HepG2 (cell line): ENCODE data around the gene TTC23L. TPM values are rescaled to one million over a fixed set of nuclear protein-coding genes. Genes with fewer than 3 reads are reported as not detected.

Experiments used
- AGO1 ChIP-seq: fragments of 200-400 bp; formaldehyde crosslinking; IDR thresholded peaks from 2 replicates; pipeline ENCODE4 v1.6.1; 2017; ENCODE audit warnings: mild to moderate bottlenecking, low read depth, low read length, moderate library complexity; ENCODE audit not compliant: poor library complexity, severe bottlenecking
- AHR ChIP-seq: IDR thresholded peaks from 2 replicates; pipeline ENCODE4 v1.6.1; 2018; ENCODE audit warnings: missing genetic modification reagents, missing compliant biosample characterization
- ASH2L ChIP-seq: fragments of 300-600, 200-600 bp; sonication (generic); IDR thresholded peaks from 2 replicates; pipeline ENCODE4 v1.7.0; 2017; ENCODE audit warnings: low read depth, mild to moderate bottlenecking, moderate library complexity, mixed read lengths, low read length; ENCODE audit not compliant: insufficient read length
- CBX2 ChIP-seq, 2 experiments: fragments of 200-600 bp in 1 of 2; sonication (generic); formaldehyde crosslinking in 1 of 2; IDR thresholded peaks; 2 replicates each; pipeline versions ENCODE4 v1.7.0 to v1.8.1; 2018 to 2022; ENCODE audit warnings: low read depth in 2 of 2, low read length in 1 of 2, mild to moderate bottlenecking in 1 of 2, missing genetic modification reagents in 1 of 2
- ETV5 ChIP-seq: IDR thresholded peaks from 2 replicates; pipeline ENCODE4 v1.6.1; 2018; ENCODE audit warnings: missing biosample characterization, missing genetic modification reagents, inconsistent platforms, borderline replicate concordance
- GABPA ChIP-seq, 2 experiments: IDR thresholded peaks; 2 replicates each; pipeline ENCODE4 v1.6.1; 2011 to 2016; ENCODE audit warnings: low read depth in 2 of 2, low read length in 1 of 2, missing biosample characterization in 1 of 2, missing genetic modification characterization in 1 of 2
- KLF6 ChIP-seq: IDR thresholded peaks from 2 replicates; pipeline ENCODE4 v1.8.0; 2016; ENCODE audit warnings: missing biosample characterization, missing genetic modification reagents
- MAFF ChIP-seq: IDR thresholded peaks from 2 replicates; pipeline ENCODE4 v1.6.1; 2011; ENCODE audit warnings: low read depth, low read length, improper control_type of control experiment
- MBD4 ChIP-seq: IDR thresholded peaks from 2 replicates; pipeline ENCODE4 v1.6.1; 2012; ENCODE audit warnings: low read length, inconsistent platforms, borderline replicate concordance
- MEF2D ChIP-seq: sonication (generic); formaldehyde crosslinking; IDR thresholded peaks from 2 replicates; pipeline ENCODE4 v1.5.1; 2020; ENCODE audit warnings: mild to moderate bottlenecking, missing genetic modification reagents
- NFE2L1 ChIP-seq: sonication (generic); formaldehyde crosslinking; IDR thresholded peaks from 2 replicates; pipeline ENCODE4 v1.4.0; 2020; ENCODE audit warnings: missing genetic modification reagents, mild to moderate bottlenecking, borderline replicate concordance
- PAF1 ChIP-seq: IDR thresholded peaks from 2 replicates; pipeline ENCODE4 v1.6.1; 2016; ENCODE audit warnings: missing genetic modification reagents, missing compliant biosample characterization
- PHF8 ChIP-seq: sonication (generic); formaldehyde crosslinking; IDR thresholded peaks from 2 replicates; pipeline ENCODE4 v1.5.0; 2020; ENCODE audit warnings: missing genetic modification reagents
- POLR2A ChIP-seq, 2 experiments: IDR thresholded peaks; 2 replicates each; pipeline ENCODE4 v1.6.1; 2011; ENCODE audit warnings: low read depth in 2 of 2, low read length in 2 of 2, mild to moderate bottlenecking in 1 of 2, moderate library complexity in 1 of 2; ENCODE audit not compliant: insufficient read depth in 1 of 2
- PRMT3 ChIP-seq: sonication (generic); formaldehyde crosslinking; IDR thresholded peaks from 2 replicates; pipeline ENCODE4 v1.8.1; 2022; ENCODE audit warnings: low read depth, mild to moderate bottlenecking, moderate library complexity, missing genetic modification reagents, borderline replicate concordance
- ZC3H13 ChIP-seq: sonication (generic); formaldehyde crosslinking; IDR thresholded peaks from 2 replicates; pipeline ENCODE4 v1.8.1; 2023; ENCODE audit warnings: mild to moderate bottlenecking, missing genetic modification reagents, moderate library complexity
- ZFP82 ChIP-seq: sonication (generic); formaldehyde crosslinking; IDR thresholded peaks from 2 replicates; pipeline ENCODE4 v1.5.1; 2020; ENCODE audit warnings: mild to moderate bottlenecking, missing genetic modification reagents, borderline replicate concordance
- ZNF138 ChIP-seq: sonication (generic); formaldehyde crosslinking; IDR thresholded peaks from 2 replicates; pipeline ENCODE4 v1.5.0; 2020; ENCODE audit warnings: mild to moderate bottlenecking, low read depth, missing genetic modification reagents
- ZNF207 ChIP-seq: fragments of 450-650 bp; IDR thresholded peaks from 2 replicates; pipeline ENCODE4 v1.6.1; 2016; ENCODE audit warnings: antibody characterized with exemption, borderline replicate concordance
- ZNF329 ChIP-seq: sonication (generic); formaldehyde crosslinking; IDR thresholded peaks from 2 replicates; pipeline ENCODE4 v1.9.0; 2021; ENCODE audit warnings: low read depth, mild to moderate bottlenecking, missing genetic modification reagents
- ZNF589 ChIP-seq: sonication (generic); formaldehyde crosslinking; conservative IDR thresholded peaks from 2 replicates; pipeline ENCODE4 v1.8.0; 2022; ENCODE audit warnings: mild to moderate bottlenecking, moderate library complexity, missing genetic modification reagents
- ZNF691 ChIP-seq: sonication (generic); formaldehyde crosslinking; IDR thresholded peaks from 2 replicates; pipeline ENCODE4 v1.4.0; 2020; ENCODE audit warnings: missing genetic modification reagents, low read depth, mild to moderate bottlenecking, borderline replicate concordance
- ZNF816 ChIP-seq: sonication (generic); formaldehyde crosslinking; IDR thresholded peaks from 2 replicates; pipeline ENCODE4 v1.8.0; 2022; ENCODE audit warnings: missing genetic modification reagents, mild to moderate bottlenecking, borderline replicate concordance
- polyA plus RNA-seq, 8 experiments: library from polyadenylated mRNA; depleted of rRNA in 3 of 8; stranded (reverse) in 7 of 8; unstranded in 1 of 8; fragments of >200 nt; fragmentation: Illumina TruSeq in 4 of 8; extraction: Trizol in 4 of 8; gene quantifications; 2 replicates each; pipeline versions ENCODE4 v1.2.1 to v1.2.3, GENCODE V29; 2011 to 2016; ENCODE audit warnings: low read depth in 4 of 8, missing spikeins in 1 of 8, mixed read lengths in 1 of 8; ENCODE audit not compliant: insufficient read depth in 1 of 8
- total RNA-seq, 5 experiments: library from RNA; depleted of rRNA; stranded (reverse); fragments of >200 nt; fragmentation: Illumina TruSeq; extraction: Trizol; gene quantifications; 2 replicates each; pipeline ENCODE4 v1.2.3, GENCODE V29; 2016; ENCODE audit warnings: low read depth in 1 of 5
- TF ChIP-seq, protein P1 (sequence below): sonication (generic); formaldehyde crosslinking; conservative IDR thresholded peaks from 2 replicates; pipeline ENCODE4 v1.4.0; 2020; ENCODE audit warnings: missing genetic modification reagents
- TF ChIP-seq, protein P2 (sequence below): sonication (generic); formaldehyde crosslinking; IDR thresholded peaks from 2 replicates; pipeline ENCODE4 v1.4.0; 2020; ENCODE audit warnings: low read depth, mild to moderate bottlenecking, missing genetic modification reagents

The TTC23L gene
- total and polyA plus RNA-seq, 2 of the 13 experiments (the other 11 are each of a cell fraction or from before 2014, with no cell fraction given), result 0.37 to 1.4 TPM

DNA sequence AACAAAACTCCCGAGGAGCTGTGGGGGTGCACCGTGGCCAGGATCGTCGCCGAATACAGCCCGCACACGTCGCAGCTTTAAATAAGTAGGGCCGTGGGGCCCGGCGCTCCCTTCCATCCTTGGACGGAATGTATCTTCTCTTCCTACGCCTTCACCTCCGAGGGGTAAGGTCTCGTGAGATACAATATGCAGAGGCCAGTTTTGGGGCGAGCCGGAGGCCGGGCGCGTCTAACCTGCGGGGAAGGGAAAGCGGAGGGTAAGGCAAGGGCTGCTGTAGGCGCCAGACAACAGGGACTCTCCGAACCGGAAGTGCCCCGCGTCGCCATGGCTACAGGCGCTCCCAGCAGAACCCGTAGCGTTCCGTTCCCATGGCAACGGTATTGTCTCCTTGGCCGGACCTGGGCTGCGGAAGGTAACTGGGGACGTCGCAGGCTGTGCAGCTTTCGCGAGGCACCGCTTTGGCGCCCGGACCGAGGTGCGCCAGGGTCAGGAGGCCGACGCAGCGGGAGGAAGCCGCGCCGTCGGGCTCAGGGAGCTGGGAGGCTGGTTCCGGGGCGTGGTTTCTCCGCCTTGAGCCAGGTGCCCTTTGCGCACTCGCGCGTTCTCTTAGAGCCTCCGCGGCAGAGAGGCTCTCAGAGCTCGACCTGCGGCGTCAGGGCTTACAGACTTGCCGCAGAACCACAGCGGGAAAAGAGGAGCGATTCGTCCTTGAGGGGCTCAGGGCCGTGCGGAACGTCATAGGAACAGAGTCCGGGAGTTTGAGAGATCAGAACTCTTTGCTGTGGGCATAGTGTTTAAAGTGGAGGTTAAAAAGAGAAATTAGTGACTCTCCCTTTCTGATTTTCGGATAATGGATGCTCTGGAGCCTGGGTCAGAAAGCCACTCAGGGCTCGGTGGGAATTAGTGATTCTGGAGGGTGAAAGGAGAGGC lies at the start of gene TTC23L (continued):
- TF ChIP-seq PAF1 (CRISPR knock-in tag), result no peak
- no peak for TF ChIP-seq ZNF207
- TF ChIP-seq KLF6 (CRISPR knock-in tag), result peak; percentile 53; the same call in 1 of the 2 replicates
- peak; percentile 82 for TF ChIP-seq ZNF816 (CRISPR knock-in tag)
- TF ChIP-seq PHF8 (CRISPR knock-in tag), result peak; percentile 82
- TF ChIP-seq MEF2D (CRISPR knock-in tag), result peak; percentile 84
- TF ChIP-seq ETV5 (CRISPR knock-in tag), result peak; percentile 95
- TF ChIP-seq GABPA (IDR thresholded peaks at IDR 0.05; ENCODE audit: low read depth, low read length), result peak; percentile 80; the same call in 1 of the 2 replicates
- peak; percentile 93 for TF ChIP-seq GABPA (CRISPR knock-in tag; IDR thresholded peaks at IDR 0.05; ENCODE audit: low read depth)
- TF ChIP-seq ZNF691, result no peak
- TF ChIP-seq AGO1, result peak; percentile 34
- TF ChIP-seq NFE2L1 (CRISPR knock-in tag), result no peak
- no peak for TF ChIP-seq CBX2 (IDR thresholded peaks at IDR 0.05; ENCODE audit: low read depth, low read length)
- TF ChIP-seq CBX2 (CRISPR knock-in tag; IDR thresholded peaks at IDR 0.05; ENCODE audit: low read depth), result no peak
- peak; percentile 89 for TF ChIP-seq ASH2L
- TF ChIP-seq ZNF329 (CRISPR knock-in tag), result 0 out of 2 replicates have a peak, but pooled peaks have one; percentile 54
- TF ChIP-seq, protein P1, sequence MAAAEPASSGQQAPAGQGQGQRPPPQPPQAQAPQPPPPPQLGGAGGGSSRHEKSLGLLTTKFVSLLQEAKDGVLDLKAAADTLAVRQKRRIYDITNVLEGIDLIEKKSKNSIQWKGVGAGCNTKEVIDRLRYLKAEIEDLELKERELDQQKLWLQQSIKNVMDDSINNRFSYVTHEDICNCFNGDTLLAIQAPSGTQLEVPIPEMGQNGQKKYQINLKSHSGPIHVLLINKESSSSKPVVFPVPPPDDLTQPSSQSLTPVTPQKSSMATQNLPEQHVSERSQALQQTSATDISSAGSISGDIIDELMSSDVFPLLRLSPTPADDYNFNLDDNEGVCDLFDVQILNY (CRISPR knock-in tag), result peak; percentile 53
- no peak for TF ChIP-seq MAFF
- TF ChIP-seq ZC3H13 (CRISPR knock-in tag), result peak; percentile 78; the same call in 1 of the 2 replicates
- TF ChIP-seq ZFP82 (CRISPR knock-in tag), result peak; percentile 50; the same call in 1 of the 2 replicates
- no peak; the same call in 1 of the 2 replicates for TF ChIP-seq PRMT3
- TF ChIP-seq MBD4, result no peak
- TF ChIP-seq AHR (CRISPR knock-in tag), result peak; percentile 72
- TF ChIP-seq ZNF138 (CRISPR knock-in tag), result 0 out of 2 replicates have a peak, but pooled peaks have one; percentile 29
- peak; percentile 94 to 96 for TF ChIP-seq POLR2A (IDR thresholded peaks at IDR 0.05; ENCODE audit: insufficient read depth in 1 of 2, low read depth in 2 of 2, low read length in 2 of 2)
- TF ChIP-seq, protein P2, sequence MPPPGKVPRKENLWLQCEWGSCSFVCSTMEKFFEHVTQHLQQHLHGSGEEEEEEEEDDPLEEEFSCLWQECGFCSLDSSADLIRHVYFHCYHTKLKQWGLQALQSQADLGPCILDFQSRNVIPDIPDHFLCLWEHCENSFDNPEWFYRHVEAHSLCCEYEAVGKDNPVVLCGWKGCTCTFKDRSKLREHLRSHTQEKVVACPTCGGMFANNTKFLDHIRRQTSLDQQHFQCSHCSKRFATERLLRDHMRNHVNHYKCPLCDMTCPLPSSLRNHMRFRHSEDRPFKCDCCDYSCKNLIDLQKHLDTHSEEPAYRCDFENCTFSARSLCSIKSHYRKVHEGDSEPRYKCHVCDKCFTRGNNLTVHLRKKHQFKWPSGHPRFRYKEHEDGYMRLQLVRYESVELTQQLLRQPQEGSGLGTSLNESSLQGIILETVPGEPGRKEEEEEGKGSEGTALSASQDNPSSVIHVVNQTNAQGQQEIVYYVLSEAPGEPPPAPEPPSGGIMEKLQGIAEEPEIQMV, result peak; percentile 85
- TF ChIP-seq ZNF589 (CRISPR knock-in tag), result no peak
